Measurements from ENCODE around the gene DLL1.

GRCh38 chr6:170238741-170239565 lies 51.9 kb downstream of the DLL1 start:
- no peak for TF ChIP-seq POLR2A (IDR thresholded peaks at IDR 0.05)
- TF ChIP-seq, protein P1, sequence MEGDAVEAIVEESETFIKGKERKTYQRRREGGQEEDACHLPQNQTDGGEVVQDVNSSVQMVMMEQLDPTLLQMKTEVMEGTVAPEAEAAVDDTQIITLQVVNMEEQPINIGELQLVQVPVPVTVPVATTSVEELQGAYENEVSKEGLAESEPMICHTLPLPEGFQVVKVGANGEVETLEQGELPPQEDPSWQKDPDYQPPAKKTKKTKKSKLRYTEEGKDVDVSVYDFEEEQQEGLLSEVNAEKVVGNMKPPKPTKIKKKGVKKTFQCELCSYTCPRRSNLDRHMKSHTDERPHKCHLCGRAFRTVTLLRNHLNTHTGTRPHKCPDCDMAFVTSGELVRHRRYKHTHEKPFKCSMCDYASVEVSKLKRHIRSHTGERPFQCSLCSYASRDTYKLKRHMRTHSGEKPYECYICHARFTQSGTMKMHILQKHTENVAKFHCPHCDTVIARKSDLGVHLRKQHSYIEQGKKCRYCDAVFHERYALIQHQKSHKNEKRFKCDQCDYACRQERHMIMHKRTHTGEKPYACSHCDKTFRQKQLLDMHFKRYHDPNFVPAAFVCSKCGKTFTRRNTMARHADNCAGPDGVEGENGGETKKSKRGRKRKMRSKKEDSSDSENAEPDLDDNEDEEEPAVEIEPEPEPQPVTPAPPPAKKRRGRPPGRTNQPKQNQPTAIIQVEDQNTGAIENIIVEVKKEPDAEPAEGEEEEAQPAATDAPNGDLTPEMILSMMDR (IDR thresholded peaks at IDR 0.05): no peak
